Tibial artery (tissue), 4 donors: ENCODE data around the gene SNAP47.

ENCODE experiments used
- DNase-seq, 2 donors: peaks; one replicate each; pipeline ENCODE4 v3.0.0-alpha.2; 2019
- H3K27ac ChIP-seq, 2 donors: fragments of 200-600 bp; sonication (generic) in 1 of 2; 1 replicate in 1 of 2; 2 replicates in 1 of 2; pipeline ENCODE4 v1.5.1; 2018 to 2019; ENCODE audit warnings: mild to moderate bottlenecking in 1 of 2
- H3K27me3 ChIP-seq, 2 donors: fragments of 200-600 bp; sonication (generic) in 1 of 2; one replicate each; pipeline versions ENCODE4 v1.5.1 to v1.6.0; 2016 to 2019
- H3K36me3 ChIP-seq, 3 donors: fragments of 200-600 bp; sonication (generic) in 2 of 3; one replicate each; pipeline ENCODE4 v1.5.1; 2016 to 2019; ENCODE audit warnings: mild to moderate bottlenecking in 2 of 3
- H3K4me1 ChIP-seq, 4 donors: fragments of 200-600 bp; sonication (generic) in 2 of 4; 1 replicate in 3 of 4; 2 replicates in 1 of 4; pipeline ENCODE4 v1.5.1; 2016 to 2019
- H3K4me3 ChIP-seq, 2 donors: fragments of 200-600 bp; sonication (generic) in 1 of 2; 1 replicate in 1 of 2; 2 replicates in 1 of 2; pipeline ENCODE4 v1.5.1; 2018 to 2019; ENCODE audit warnings: mild to moderate bottlenecking in 2 of 2
- H3K9me3 ChIP-seq, 3 donors: fragments of 200-600 bp; sonication (generic) in 1 of 3; one replicate each; pipeline ENCODE4 v1.5.1; 2016 to 2019
- CTCF ChIP-seq, 2 experiments: fragments of 200-600 bp in 1 of 2; fragments of 450-650 bp in 1 of 2; IDR thresholded peaks; one replicate each; pipeline ENCODE4 v1.5.1; 2017 to 2019; ENCODE audit warnings: antibody characterized with exemption in 2 of 2, mild to moderate bottlenecking in 1 of 2, moderate library complexity in 1 of 2
- intact Hi-C: fragments of 100-400 bp; cut with DNase I; formaldehyde crosslinking; loops from one replicate; pipeline ENCODE4 v1.15.0; 2023; ENCODE audit warnings: low total_unique reads

The SNAP47 gene

GRCh38 chr1:227765261-227766014 lies 30.2 kb downstream of the SNAP47 start:
- Histone ChIP-seq H3K4me3 (no peak overlapping the region), H3K36me3 (peaks cover 27 to 85% (median 50%) of the 10 kb centered on the region in 3 donors), H3K9me3 (no peaks in the 10 kb centered on the region), H3K27ac (no peak overlapping the region), H3K4me1 (peaks cover 0 to 16% (median 6%) of the 10 kb centered on the region in 4 donors), H3K27me3 (no peaks in the 10 kb centered on the region)
- no peak for TF ChIP-seq CTCF (IDR thresholded peaks at IDR 0.05)
- no peak for DNase-seq
- intact Hi-C loops, result loop anchor here (10.0 kb wide), 1 partner anchor 319 kb away; the partner anchor contains the start of gene ARF1

- H3K4me1 ChIP-seq, result peaks cover 0 to 16% (median 6%) of the 10 kb centered on the region in 4 donors
- TF ChIP-seq CTCF (IDR thresholded peaks at IDR 0.05), result no peak
- H3K27ac ChIP-seq, result no peak overlapping the region
- peaks cover 27 to 85% (median 52%) of the 10 kb centered on the region in 3 donors for H3K36me3 ChIP-seq
- H3K9me3 ChIP-seq, result no peaks in the 10 kb centered on the region
- no peak for DNase-seq
- no peak overlapping the region for H3K4me3 ChIP-seq
- no peaks in the 10 kb centered on the region for H3K27me3 ChIP-seq
- intact Hi-C loops, result loop anchor here (10.0 kb wide), 1 partner anchor 319 kb away; the partner anchor contains the start of gene ARF1
These were observed 30.9 kb downstream of the SNAP47 start for GRCh38 chr1:227766015-227766634.

GRCh38 chr1:227766653-227767277 lies 31.5 kb downstream of the SNAP47 start:
- peaks cover 0 to 16% (median 6%) of the 10 kb centered on the region in 4 donors for H3K4me1 ChIP-seq
- intact Hi-C loops, result loop anchor here (10.0 kb wide), 1 partner anchor 318 kb away; the partner anchor contains the start of gene ARF1
- TF ChIP-seq CTCF (IDR thresholded peaks at IDR 0.05), result no peak
- H3K36me3 ChIP-seq, result peaks cover 27 to 84% (median 52%) of the 10 kb centered on the region in 3 donors
- H3K9me3 ChIP-seq, result no peaks in the 10 kb centered on the region
- no peak overlapping the region for H3K4me3 ChIP-seq
- H3K27ac ChIP-seq, result no peak overlapping the region
- DNase-seq, result no peak
- no peaks in the 10 kb centered on the region for H3K27me3 ChIP-seq

- no peak for DNase-seq
- peaks cover 0 to 10% (median 3%) of the 10 kb centered on the region in 4 donors for H3K4me1 ChIP-seq
- peaks cover 27 to 86% (median 52%) of the 10 kb centered on the region in 3 donors for H3K36me3 ChIP-seq
- no peaks in the 10 kb centered on the region for H3K27me3 ChIP-seq
- intact Hi-C loops, result loop anchor here (10.0 kb wide), 1 partner anchor 317 kb away; the partner anchor contains the start of gene ARF1
- TF ChIP-seq CTCF (IDR thresholded peaks at IDR 0.05), result no peak
- no peak overlapping the region for H3K27ac ChIP-seq
- H3K4me3 ChIP-seq, result no peak overlapping the region
- no peaks in the 10 kb centered on the region for H3K9me3 ChIP-seq
These were observed 32.3 kb downstream of the SNAP47 start for GRCh38 chr1:227767401-227768124.

- intact Hi-C loops, result loop anchor here (10.0 kb wide), 1 partner anchor 317 kb away; the partner anchor contains the start of gene ARF1
- Histone ChIP-seq H3K27me3 (no peaks in the 10 kb centered on the region), H3K27ac (no peak overlapping the region)
These were observed 32.8 kb downstream of the SNAP47 start for GRCh38 chr1:227768125-227768439.

More at GRCh38 chr1:227768125-227768439, 32.8 kb downstream of the SNAP47 start:
- Histone ChIP-seq H3K36me3 (peaks cover 27 to 86% (median 52%) of the 10 kb centered on the region in 3 donors), H3K9me3 (no peaks in the 10 kb centered on the region), H3K4me1 (peaks cover 0 to 6% (median 0%) of the 10 kb centered on the region in 4 donors), H3K4me3 (no peak overlapping the region)
- DNase-seq, result no peak
- TF ChIP-seq CTCF (IDR thresholded peaks at IDR 0.05), result no peak
